H1 (cell line): ENCODE measurements around the gene SCYL2. TPM values are rescaled to one million over a fixed set of nuclear protein-coding genes. Genes with fewer than 3 reads are reported as not detected.
A peak's percentile ranks its signal among the peaks of the same experiment; 100 is the strongest.

Source experiments
- CTCF ChIA-PET: fragments of 300-600 bp; sonication (Branson Sonifier 250); formaldehyde crosslinking; loops from one replicate; lab custom pipeline; 2021; ENCODE audit not compliant: partially characterized antibody; lab: Charles Lee
- POLR2A ChIA-PET: fragments of 300-600 bp; sonication (Branson Sonifier 250); formaldehyde crosslinking; loops from one replicate; lab custom pipeline; 2021; ENCODE audit warnings: inconsistent platforms; ENCODE audit not compliant: partially characterized antibody; lab: Charles Lee
- DNase-seq, 2 experiments: peaks; one replicate each; pipeline versions ENCODE4 v3.0.0 to v3.0.0-alpha.2; 2010 to 2022; ENCODE audit warnings: low spot score in 2 of 2, low read depth in 1 of 2, mixed read lengths in 1 of 2
- FAIRE-seq: peaks from 2 replicates; lab custom pipeline; 2011; peaks lifted over from hg19 to GRCh38; lab: Jason Lieb, UNC
- H2AFZ ChIP-seq: 2 replicates; pipeline ENCODE4 v1.8.1; 2012; ENCODE audit warnings: low read length, inconsistent platforms
- H2AK5ac ChIP-seq: 2 replicates; pipeline ENCODE4 v1.6.1; 2013; ENCODE audit warnings: low read depth, low read length
- H2BK120ac ChIP-seq: replicated peaks from 2 replicates; pipeline ENCODE3; 2013; ENCODE audit warnings: low read depth, low read length, inconsistent platforms
- H2BK12ac ChIP-seq: 2 replicates; pipeline ENCODE4 v1.6.1; 2013; ENCODE audit warnings: low read depth, low read length
- H2BK15ac ChIP-seq: 2 replicates; pipeline ENCODE4 v1.6.1; 2013; ENCODE audit warnings: low read length
- H2BK20ac ChIP-seq: 2 replicates; pipeline ENCODE4 v1.6.1; 2013; ENCODE audit warnings: low read length
- H2BK5ac ChIP-seq: 2 replicates; pipeline ENCODE4 v1.6.1; 2013; ENCODE audit warnings: low read depth, low read length
- H3K14ac ChIP-seq: 2 replicates; pipeline ENCODE4 v1.6.1; 2013; ENCODE audit warnings: inconsistent platforms; ENCODE audit not compliant: insufficient read length
- H3K18ac ChIP-seq: 2 replicates; pipeline ENCODE4 v1.6.1; 2013; ENCODE audit warnings: low read length; ENCODE audit errors: extremely low read depth
- H3K23ac ChIP-seq: 2 replicates; pipeline ENCODE4 v1.6.1; 2013; ENCODE audit warnings: inconsistent platforms; ENCODE audit not compliant: insufficient read length
- H3K23me2 ChIP-seq: 2 replicates; pipeline ENCODE4 v1.6.1; 2013; ENCODE audit warnings: low read depth, low read length
- H3K27ac ChIP-seq: 2 replicates; pipeline ENCODE4 v1.6.1; 2011; ENCODE audit warnings: low read depth, low read length, inconsistent platforms
- H3K27me3 ChIP-seq, 4 experiments: replicated peaks in 1 of 4; 1 replicate in 1 of 4; 2 replicates in 3 of 4; pipeline versions ENCODE4 v1.6.1 to v1.8.1; 2011 to 2013; ENCODE audit warnings: low read length in 3 of 4, mild to moderate bottlenecking in 3 of 4, inconsistent platforms in 2 of 4, mixed read lengths in 2 of 4, moderate library complexity in 1 of 4; ENCODE audit not compliant: control insufficient read depth in 3 of 4, insufficient read depth in 3 of 4; ENCODE audit errors: extremely low read depth in 1 of 4
- H3K36me3 ChIP-seq, 4 experiments: 2 replicates each; pipeline versions ENCODE4 v1.6.1 to v1.8.1; 2011 to 2013; ENCODE audit warnings: mild to moderate bottlenecking in 4 of 4, low read length in 3 of 4, moderate library complexity in 2 of 4, control low read depth in 1 of 4, inconsistent platforms in 1 of 4; ENCODE audit not compliant: insufficient read depth in 4 of 4, control insufficient read depth in 2 of 4
- H3K4ac ChIP-seq: replicated peaks from 2 replicates; pipeline ENCODE3; 2013; ENCODE audit warnings: low read length, low read depth, mixed read lengths, inconsistent platforms; ENCODE audit not compliant: insufficient read length
- H3K4me1 ChIP-seq, 4 experiments: replicated peaks in 1 of 4; 1 replicate in 1 of 4; 2 replicates in 3 of 4; pipeline versions ENCODE4 v1.6.1 to v1.8.1; 2011 to 2013; ENCODE audit warnings: low read length in 3 of 4, inconsistent platforms in 2 of 4, mixed read lengths in 1 of 4; ENCODE audit not compliant: insufficient read depth in 4 of 4, control insufficient read depth in 3 of 4
- H3K4me2 ChIP-seq, 2 experiments: 2 replicates each; pipeline versions ENCODE4 v1.6.1 to v1.8.1; 2011 to 2013; ENCODE audit warnings: low read depth in 2 of 2, low read length in 2 of 2, control low read depth in 1 of 2, inconsistent platforms in 1 of 2, mild to moderate bottlenecking in 1 of 2; ENCODE audit not compliant: insufficient read depth in 1 of 2
- H3K4me3 ChIP-seq, 4 experiments: fragments of 200-600, 300-600 bp in 1 of 4; sonication (generic), shearing (Covaris generic), sonication (Bioruptor Twin) in 1 of 4; 2 replicates each; pipeline versions ENCODE4 v1.5.1 to v1.8.1; 2011 to 2016; ENCODE audit warnings: low read length in 4 of 4, low read depth in 3 of 4, control low read depth in 2 of 4, inconsistent platforms in 2 of 4, mild to moderate bottlenecking in 2 of 4, mixed read lengths in 1 of 4, moderate library complexity in 1 of 4; ENCODE audit not compliant: insufficient read depth in 2 of 4; ENCODE audit errors: extremely low read depth in 1 of 4
- H3K56ac ChIP-seq: replicated peaks from 2 replicates; pipeline ENCODE3; 2013; ENCODE audit warnings: low read depth, mild to moderate bottlenecking, mixed read lengths, low read length, inconsistent platforms; ENCODE audit not compliant: insufficient read length
- H3K79me1 ChIP-seq: 2 replicates; pipeline ENCODE4 v1.6.1; 2013; ENCODE audit warnings: low read depth, low read length, control low read depth
- H3K79me2 ChIP-seq, 2 experiments: 2 replicates each; pipeline versions ENCODE4 v1.6.1 to v1.8.1; 2012 to 2013; ENCODE audit warnings: low read length in 2 of 2, mild to moderate bottlenecking in 2 of 2, inconsistent platforms in 1 of 2; ENCODE audit not compliant: insufficient read depth in 2 of 2, control insufficient read depth in 1 of 2
- H3K9ac ChIP-seq, 4 experiments: replicated peaks in 1 of 4; 1 replicate in 1 of 4; 2 replicates in 3 of 4; pipeline versions ENCODE4 v1.6.1 to v1.8.1; 2011 to 2013; ENCODE audit warnings: low read depth in 3 of 4, low read length in 3 of 4, control low read depth in 2 of 4, mild to moderate bottlenecking in 2 of 4, moderate library complexity in 2 of 4, inconsistent platforms in 1 of 4; ENCODE audit errors: extremely low read depth in 1 of 4
- H3K9me3 ChIP-seq, 2 experiments: 2 replicates each; pipeline versions ENCODE4 v1.6.1 to v1.8.1; 2012 to 2013; ENCODE audit warnings: mild to moderate bottlenecking in 2 of 2, moderate library complexity in 2 of 2, control low read depth in 1 of 2, inconsistent platforms in 1 of 2, low read depth in 1 of 2, low read length in 1 of 2, mixed read lengths in 1 of 2; ENCODE audit not compliant: insufficient read depth in 2 of 2
- H4K20me1 ChIP-seq, 2 experiments: replicated peaks in 1 of 2; 2 replicates each; pipeline versions ENCODE3 to v1.8.1; 2011 to 2013; ENCODE audit warnings: inconsistent platforms in 2 of 2, low read length in 2 of 2, mild to moderate bottlenecking in 1 of 2; ENCODE audit not compliant: insufficient read depth in 2 of 2, control insufficient read depth in 1 of 2
- H4K5ac ChIP-seq: 2 replicates; pipeline ENCODE4 v1.6.1; 2013; ENCODE audit warnings: low read length, low read depth, mixed read lengths, inconsistent platforms; ENCODE audit not compliant: insufficient read length
- H4K8ac ChIP-seq: 2 replicates; pipeline ENCODE4 v1.8.0; 2013; ENCODE audit warnings: mild to moderate bottlenecking, moderate library complexity, low read length, inconsistent platforms; ENCODE audit not compliant: insufficient read depth; ENCODE audit errors: extremely low read depth
- H4K91ac ChIP-seq: replicated peaks from 2 replicates; pipeline ENCODE3; 2013; ENCODE audit warnings: low read length, mixed read lengths, inconsistent platforms; ENCODE audit not compliant: insufficient read length
- CBX5 ChIP-seq: fragments of 300-800, 300-1000 bp; sonication (generic); IDR thresholded peaks from 2 replicates; pipeline ENCODE4 v1.7.1; 2016; ENCODE audit warnings: antibody characterized with exemption, low read length, low read depth
- CEBPB ChIP-seq: IDR thresholded peaks from 2 replicates; pipeline ENCODE4 v1.6.1; 2012; ENCODE audit warnings: low read depth, low read length
- CHD1 ChIP-seq: IDR thresholded peaks from 2 replicates; pipeline ENCODE4 v1.6.1; 2012; ENCODE audit warnings: low read depth, low read length, improper control_type of control experiment
- HDAC6 ChIP-seq: IDR thresholded peaks from one replicate; pipeline ENCODE4 v1.7.1; 2012; ENCODE audit warnings: low read depth, mild to moderate bottlenecking, inconsistent platforms, low read length, moderate library complexity
- KDM4A ChIP-seq: IDR thresholded peaks from one replicate; pipeline ENCODE4 v1.7.1; 2012; ENCODE audit warnings: low read depth, mild to moderate bottlenecking, moderate library complexity, low read length, inconsistent platforms; ENCODE audit not compliant: severe bottlenecking
- MAFK ChIP-seq: IDR thresholded peaks from 2 replicates; pipeline ENCODE4 v1.6.1; 2012; ENCODE audit warnings: low read depth, mild to moderate bottlenecking, improper control_type of control experiment, low read length
- POLR2A ChIP-seq, 2 experiments: IDR thresholded peaks; 1 replicate in 1 of 2; 2 replicates in 1 of 2; pipeline ENCODE4 v1.6.1; 2011; ENCODE audit warnings: low read depth in 2 of 2, low read length in 2 of 2, mild to moderate bottlenecking in 2 of 2; ENCODE audit errors: control extremely low read depth in 1 of 2
- POU5F1 ChIP-seq: IDR thresholded peaks from 2 replicates; pipeline ENCODE4 v1.6.1; 2011; ENCODE audit warnings: low read depth, mild to moderate bottlenecking, low read length, moderate library complexity
- RFX5 ChIP-seq: IDR thresholded peaks from 2 replicates; pipeline ENCODE4 v1.6.1; 2011; ENCODE audit warnings: low read depth, low read length, improper control_type of control experiment, borderline replicate concordance
- SIRT6 ChIP-seq: IDR thresholded peaks from one replicate; pipeline ENCODE4 v1.7.1; 2012; ENCODE audit warnings: low read length, inconsistent platforms
- SP2 ChIP-seq: IDR thresholded peaks from 2 replicates; pipeline ENCODE4 v1.6.1; 2012; ENCODE audit warnings: mild to moderate bottlenecking, low read length, inconsistent platforms
- SRF ChIP-seq: IDR thresholded peaks from 2 replicates; pipeline ENCODE4 v1.6.1; 2011; ENCODE audit warnings: mild to moderate bottlenecking, low read depth, low read length, moderate library complexity
- TBP ChIP-seq: IDR thresholded peaks from 2 replicates; pipeline ENCODE4 v1.6.1; 2011; ENCODE audit warnings: low read depth, low read length, improper control_type of control experiment
- WGBS, 2 experiments: shearing (Covaris generic) in 1 of 2; methylation state at CpG; one replicate each; pipeline versions ENCODE4 v1.1.6 to v1.1.7; 2013 to 2015; ENCODE audit warnings: low lambda C conversion rate in 2 of 2, mixed read lengths in 2 of 2, inconsistent platforms in 1 of 2, low coverage in 1 of 2, missing lambda C conversion rate in 1 of 2; ENCODE audit not compliant: insufficient replicate concordance in 2 of 2, insufficient coverage in 1 of 2, insufficient read length in 1 of 2; ENCODE audit errors: extremely low coverage in 1 of 2, missing lambda C conversion rate in 1 of 2; 5-methylcytosine and 5-hydroxymethylcytosine counted together
- polyA plus RNA-seq, 7 experiments: library from polyadenylated mRNA; depleted of rRNA in 3 of 7; stranded (reverse) in 5 of 7; unstranded in 2 of 7; fragments of >200 nt in 5 of 7; fragments of 200-250 nt in 2 of 7; gene quantifications; 1 replicate in 5 of 7; 2 replicates in 1 of 7; 4 replicates in 1 of 7; pipeline versions ENCODE4 v1.2.1 to v1.2.3, GENCODE V29; 2011 to 2013; ENCODE audit warnings: missing spikeins in 2 of 7, mixed read lengths in 2 of 7
- total RNA-seq: library from RNA; stranded (reverse); fragmentation: NEBNext Ultra II Directional; extraction: Animal tissue kit (Norgen Biotek cat#: 25700); gene quantifications from 2 replicates; pipeline ENCODE4 v1.2.1, GENCODE V29; 2021
- TF ChIP-seq, protein P1 (sequence below): IDR thresholded peaks from 2 replicates; pipeline ENCODE4 v1.6.1; 2012; ENCODE audit warnings: inconsistent platforms

The SCYL2 gene
- total and polyA plus RNA-seq, 2 of the 8 experiments (the other 6 are each of a cell fraction or from before 2014, with no cell fraction given) = 8.9 to 48.7 TPM

DNA sequence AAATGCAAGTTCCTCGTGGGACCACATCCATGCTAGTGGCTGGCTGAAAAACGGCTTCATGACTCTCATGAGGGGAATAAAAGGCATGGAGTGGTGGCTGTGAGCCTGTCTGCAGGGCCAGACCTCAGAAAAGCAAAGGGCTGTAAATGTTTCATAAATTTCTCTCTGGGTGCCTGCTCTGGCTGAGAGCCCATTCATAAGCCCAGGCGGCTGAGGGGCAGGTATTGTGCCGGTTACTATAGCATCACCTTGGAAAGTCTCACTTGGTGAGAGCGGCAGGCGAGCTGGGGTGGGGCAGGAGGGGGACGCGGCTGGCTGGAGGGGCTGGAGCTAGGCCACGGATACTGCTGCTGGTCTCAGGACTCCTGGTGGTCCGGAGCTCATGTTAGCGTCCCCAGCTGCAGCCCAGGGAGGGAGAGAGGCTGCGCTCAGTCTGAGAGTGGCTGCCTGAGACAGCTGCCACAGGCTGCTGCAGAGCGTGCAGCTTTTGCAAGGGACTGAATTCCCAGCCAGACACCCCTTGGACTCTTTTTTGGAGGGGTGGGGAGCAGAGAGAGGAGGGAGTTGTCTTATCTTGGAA lies 89.8 kb downstream of the SCYL2 start, which contains the start of gene SLC17A8:
Gene SLC17A8 (plus strand): TSS at position 431 of the 580 bp plus-strand sequence. CDS start 318 bp downstream, outside the sequence.
- no peak within 1 kb of the TSS for H4K5ac ChIP-seq
- peak within 1 kb of the TSS; percentile 50 to 54 for H3K4me2 ChIP-seq
- no peak within 1 kb of the TSS for H3K56ac ChIP-seq
- no peak within 1 kb of the TSS for H2BK120ac ChIP-seq
- H3K9me3 ChIP-seq = no peaks in the 10 kb centered on the region
- no peak within 1 kb of the TSS for H3K14ac ChIP-seq
- no peak within 1 kb of the TSS for H4K91ac ChIP-seq
- H3K18ac ChIP-seq = peak within 1 kb of the TSS; percentile 9; the same call in 1 of the 2 replicates
- no peak within 1 kb of the TSS for H3K4ac ChIP-seq
- no peaks in the 10 kb centered on the region for H3K27me3 ChIP-seq
- no peak within 1 kb of the TSS for H4K8ac ChIP-seq
- peak within 1 kb of the TSS; percentile 87 for H2AFZ ChIP-seq
- H3K79me2 ChIP-seq = no peaks in the 10 kb centered on the region
- H3K36me3 ChIP-seq = no peaks in the 10 kb centered on the region
- peak within 1 kb of the TSS in 1 of 4 experiments; percentile 34; a peak in 4 of 8 replicates for H3K4me3 ChIP-seq
- H2BK20ac ChIP-seq = no peak within 1 kb of the TSS
- H3K23me2 ChIP-seq = no peaks in the 10 kb centered on the region
- H3K4me1 ChIP-seq = peaks cover 2 to 7% (median 4%) of the 10 kb centered on the region in 4 experiments; a peak in 2 of 7 replicates
- no peak within 1 kb of the TSS for H2BK12ac ChIP-seq
- 28% methylated on average over 13 of the region's 13 CpGs; no CpG with 5 or more reads in 1 of the 2 experiments for whole genome bisulfite sequencing, 2 experiments
- H3K23ac ChIP-seq = no peak within 1 kb of the TSS
- DNase-seq = peak; percentile 13 to 63
- FAIRE-seq = no peak
- no peak within 1 kb of the TSS for H3K27ac ChIP-seq
- no peaks in the 10 kb centered on the region for H4K20me1 ChIP-seq
- H3K9ac ChIP-seq = no peak within 1 kb of the TSS
- ChIA-PET POLR2A (no interaction called here), CTCF (interaction anchor here (0.7 to 5.3 kb wide), 6 partner anchors 8 to 760 kb away, joined by 3 to 46 read pairs (median 8); no protein-coding TSS in a partner anchor)
- no peaks in the 10 kb centered on the region for H3K79me1 ChIP-seq
- H2BK5ac ChIP-seq = peak within 1 kb of the TSS; percentile 12
- H2BK15ac ChIP-seq = 0 out of 2 replicates have a peak within 1 kb of the TSS, but pooled peaks have one; percentile 72
- H2AK5ac ChIP-seq = no peak within 1 kb of the TSS
- TF ChIP-seq POU5F1 (no peak), CHD1 (no peak), SP2 (no peak), SRF (no peak), HDAC6 (no peak), TBP (no peak), MAFK (no peak), POLR2A (IDR thresholded peaks at IDR 0.05; ENCODE audit: control extremely low read depth in 1 of 2, low read depth in 2 of 2, low read length in 2 of 2) (no peak), KDM4A (no peak), RFX5 (no peak), SIRT6 (no peak), CBX5 (no peak), CEBPB (no peak)
- TF ChIP-seq, protein P1, sequence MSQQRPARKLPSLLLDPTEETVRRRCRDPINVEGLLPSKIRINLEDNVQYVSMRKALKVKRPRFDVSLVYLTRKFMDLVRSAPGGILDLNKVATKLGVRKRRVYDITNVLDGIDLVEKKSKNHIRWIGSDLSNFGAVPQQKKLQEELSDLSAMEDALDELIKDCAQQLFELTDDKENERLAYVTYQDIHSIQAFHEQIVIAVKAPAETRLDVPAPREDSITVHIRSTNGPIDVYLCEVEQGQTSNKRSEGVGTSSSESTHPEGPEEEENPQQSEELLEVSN = no peak
